Prostate gland (tissue), 1 donor: ENCODE results near the gene SMPD4.
"Not testable (repeated sequence)": the region's sequence is repeated elsewhere in the genome, so short reads cannot be mapped to it uniquely, and the experiment has no call there.

Source experiments
- POLR2A ChIP-seq: fragments of 450-650 bp; IDR thresholded peaks from one replicate; pipeline ENCODE4 v1.6.1; 2016; ENCODE audit warnings: antibody characterized with exemption, mild to moderate bottlenecking
- POLR2AphosphoS5 ChIP-seq: sonication (generic); formaldehyde crosslinking; IDR thresholded peaks from one replicate; pipeline ENCODE4 v1.6.1; 2017; ENCODE audit warnings: antibody characterized with exemption

- TF ChIP-seq POLR2AphosphoS5, POLR2A: not testable (repeated sequence)
Observed at GRCh38 chr2:130230907-130231306, 49.5 kb upstream of the SMPD4 start.
